ENCODE results near the gene MRPL52. TPM values are rescaled to one million over a fixed set of nuclear protein-coding genes. Genes with fewer than 3 reads are reported as not detected.

Gene MRPL52
- total RNA-seq, result 10 to 100 TPM; 17.3 to 65.0 TPM

GRCh38 chr14:22829661-22830442, at the start of gene MRPL52:
TSS of gene MRPL52 (plus strand) at chr14:22829887. CDS start at chr14:22829913, 26 bp downstream.
- peak; percentile 86 for ATAC-seq (ENCODE audit: insufficient number of reproducible peaks, low FRiP score, low read depth)
- Histone ChIP-seq H3K27me3 (replicated peaks; ENCODE audit: insufficient read depth) (no peaks in the 10 kb centered on the region), H3K9me3 (no peaks in the 10 kb centered on the region), H3K4me1 (ENCODE audit: control insufficient read depth in 1 of 2, low read depth in 2 of 2) (peaks cover 7 to 16% of the 10 kb centered on the region in 2 donors), H3K4me3 (peak within 1 kb of the TSS; percentile 92), H3K27ac (peak within 1 kb of the TSS; percentile 60 to 70), H3K36me3 (no peaks in the 10 kb centered on the region)
- DNase-seq (ENCODE audit: low spot score), result no peak
- TF ChIP-seq, protein P1, sequence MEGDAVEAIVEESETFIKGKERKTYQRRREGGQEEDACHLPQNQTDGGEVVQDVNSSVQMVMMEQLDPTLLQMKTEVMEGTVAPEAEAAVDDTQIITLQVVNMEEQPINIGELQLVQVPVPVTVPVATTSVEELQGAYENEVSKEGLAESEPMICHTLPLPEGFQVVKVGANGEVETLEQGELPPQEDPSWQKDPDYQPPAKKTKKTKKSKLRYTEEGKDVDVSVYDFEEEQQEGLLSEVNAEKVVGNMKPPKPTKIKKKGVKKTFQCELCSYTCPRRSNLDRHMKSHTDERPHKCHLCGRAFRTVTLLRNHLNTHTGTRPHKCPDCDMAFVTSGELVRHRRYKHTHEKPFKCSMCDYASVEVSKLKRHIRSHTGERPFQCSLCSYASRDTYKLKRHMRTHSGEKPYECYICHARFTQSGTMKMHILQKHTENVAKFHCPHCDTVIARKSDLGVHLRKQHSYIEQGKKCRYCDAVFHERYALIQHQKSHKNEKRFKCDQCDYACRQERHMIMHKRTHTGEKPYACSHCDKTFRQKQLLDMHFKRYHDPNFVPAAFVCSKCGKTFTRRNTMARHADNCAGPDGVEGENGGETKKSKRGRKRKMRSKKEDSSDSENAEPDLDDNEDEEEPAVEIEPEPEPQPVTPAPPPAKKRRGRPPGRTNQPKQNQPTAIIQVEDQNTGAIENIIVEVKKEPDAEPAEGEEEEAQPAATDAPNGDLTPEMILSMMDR (IDR thresholded peaks at IDR 0.05), result no peak

DNA sequence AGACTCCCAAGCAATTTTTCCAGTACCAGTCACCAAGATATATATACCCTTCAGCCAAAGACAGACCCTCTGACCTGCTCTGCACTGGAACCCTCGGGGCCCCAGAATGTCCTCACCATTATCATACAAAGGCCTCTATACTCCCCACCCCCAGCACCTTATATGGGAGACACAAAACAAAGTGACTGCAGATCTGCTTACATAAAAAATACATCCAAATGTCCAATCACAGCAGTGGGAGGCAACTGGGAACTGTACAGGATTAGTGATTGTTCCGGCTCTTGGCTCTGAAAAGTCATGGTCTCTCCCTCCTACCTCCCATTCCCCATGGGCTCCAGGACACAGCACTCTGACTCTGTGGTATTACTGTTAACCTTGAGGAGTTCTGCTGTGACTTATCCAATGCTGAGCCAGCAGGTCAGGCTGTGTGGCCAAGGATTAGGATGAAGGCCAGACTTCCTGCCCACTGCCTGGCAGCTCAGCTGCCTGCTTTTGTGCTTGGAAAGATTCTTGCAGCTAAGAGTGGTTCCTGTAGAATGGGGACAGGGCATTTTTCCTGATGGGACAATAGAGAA, 49.5 kb upstream of the MRPL52 start:
- ATAC-seq (ENCODE audit: insufficient number of reproducible peaks, low FRiP score, low read depth), result no peak

DNA sequence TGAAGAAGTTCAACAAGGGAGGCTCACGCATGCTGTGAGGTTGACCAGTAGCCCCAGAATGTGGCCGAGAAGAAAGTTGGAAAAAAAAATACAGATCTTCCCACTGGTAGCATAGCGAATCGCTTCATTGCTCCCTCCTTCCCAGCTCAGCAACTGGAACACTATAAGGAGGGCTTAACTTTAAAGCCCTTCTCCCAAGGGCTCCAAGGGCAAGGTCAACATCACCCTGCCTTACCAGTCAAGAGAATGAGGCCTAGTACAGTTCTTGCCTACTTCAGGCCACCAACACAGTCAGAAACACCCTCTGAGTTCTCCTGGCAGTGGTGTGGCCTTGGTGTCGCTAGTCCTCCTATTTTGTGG, 48.8 kb upstream of the MRPL52 start:
- TF ChIP-seq, protein P1 (IDR thresholded peaks at IDR 0.05), result no peak
- Histone ChIP-seq H3K27ac (peak overlapping the region in 1 of 2 donors; percentile 38), H3K9me3 (no peaks in the 10 kb centered on the region), H3K36me3 (no peaks in the 10 kb centered on the region), H3K4me1 (ENCODE audit: control insufficient read depth in 1 of 2, low read depth in 2 of 2) (peaks cover 0 to 8% of the 10 kb centered on the region in 2 donors), H3K27me3 (replicated peaks; ENCODE audit: insufficient read depth) (no peaks in the 10 kb centered on the region), H3K4me3 (no peak overlapping the region)
- ATAC-seq (ENCODE audit: insufficient number of reproducible peaks, low FRiP score, low read depth) (no peak), DNase-seq (ENCODE audit: low spot score) (no peak)

More for the DNA sequence above, 49.5 kb upstream of the MRPL52 start:
- DNase-seq (ENCODE audit: low spot score), result no peak
- H3K9me3 ChIP-seq, result no peaks in the 10 kb centered on the region
- H3K36me3 ChIP-seq, result peaks cover 6% of the 10 kb centered on the region
- peak overlapping the region in 1 of 2 donors; percentile 38 for H3K27ac ChIP-seq
- H3K4me3 ChIP-seq, result no peak overlapping the region
- H3K4me1 ChIP-seq (ENCODE audit: control insufficient read depth in 1 of 2, low read depth in 2 of 2), result peaks cover 0 to 8% of the 10 kb centered on the region in 2 donors
- H3K27me3 ChIP-seq (replicated peaks; ENCODE audit: insufficient read depth), result no peaks in the 10 kb centered on the region
- TF ChIP-seq, protein P1 (IDR thresholded peaks at IDR 0.05), result no peak

- TF ChIP-seq, protein P1 (IDR thresholded peaks at IDR 0.05), result no peak
- Histone ChIP-seq H3K27me3 (replicated peaks; ENCODE audit: insufficient read depth) (no peaks in the 10 kb centered on the region), H3K4me3 (no peak overlapping the region), H3K4me1 (ENCODE audit: control insufficient read depth in 1 of 2, low read depth in 2 of 2) (peaks cover 0 to 8% of the 10 kb centered on the region in 2 donors), H3K36me3 (no peaks in the 10 kb centered on the region), H3K27ac (no peak overlapping the region), H3K9me3 (no peaks in the 10 kb centered on the region)
- ATAC-seq (ENCODE audit: insufficient number of reproducible peaks, low FRiP score, low read depth), result no peak
- no peak for DNase-seq (ENCODE audit: low spot score)
These were observed 48.2 kb upstream of the MRPL52 start for GRCh38 chr14:22781301-22781991.

DNA sequence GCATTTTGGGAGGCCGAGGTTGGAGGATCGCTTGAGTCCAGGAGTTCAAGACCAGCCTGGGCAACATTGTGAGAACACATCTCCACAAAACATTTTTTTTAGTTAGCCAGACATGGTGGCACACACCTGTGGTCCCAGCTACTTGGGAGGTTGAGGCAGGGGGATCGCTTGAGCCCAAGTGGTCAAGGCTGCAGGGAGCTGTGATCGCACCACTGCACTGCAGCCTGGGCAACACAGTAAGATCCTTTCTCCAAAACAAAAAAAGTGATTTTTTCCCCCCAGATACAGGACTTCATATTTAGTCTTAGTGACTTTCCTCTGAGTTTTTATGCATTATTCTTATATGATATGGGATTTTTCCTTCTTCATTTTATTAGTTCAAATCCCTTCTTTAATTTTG, 43.0 kb upstream of the MRPL52 start:
- Histone ChIP-seq H3K4me3 (no peak overlapping the region), H3K36me3 (no peaks in the 10 kb centered on the region), H3K9me3 (no peaks in the 10 kb centered on the region), H3K4me1 (ENCODE audit: control insufficient read depth in 1 of 2, low read depth in 2 of 2) (no peaks in the 10 kb centered on the region), H3K27me3 (replicated peaks; ENCODE audit: insufficient read depth) (no peaks in the 10 kb centered on the region), H3K27ac (no peak overlapping the region)
- ATAC-seq (ENCODE audit: insufficient number of reproducible peaks, low FRiP score, low read depth) (no peak), DNase-seq (ENCODE audit: low spot score) (no peak)
- TF ChIP-seq, protein P1 (IDR thresholded peaks at IDR 0.05), result no peak

Data from thoracic aorta (tissue), 2 donors.